Fibroblast of pulmonary artery (primary cell): ENCODE data around the gene CORO2B.
"Not testable (repeated sequence)": the region's sequence is repeated elsewhere in the genome, so short reads cannot be mapped to it uniquely, and the experiment has no call there.

Source experiments
- DNase-seq: peaks from one replicate; pipeline ENCODE4 v3.0.0-alpha.2; 2010; ENCODE audit warnings: low read depth
- H3K4me3 ChIP-seq: replicated peaks from 2 replicates; pipeline ENCODE4 v1.5.1; 2011; ENCODE audit warnings: low read depth, mild to moderate bottlenecking, control low read depth, low read length, moderate library complexity
- TF ChIP-seq, protein P1 (sequence below): IDR thresholded peaks from 2 replicates; pipeline ENCODE4 v1.5.1; 2011; ENCODE audit warnings: mild to moderate bottlenecking, control low read depth, low read length, inconsistent platforms; ENCODE audit errors: missing control alignments

The CORO2B gene

DNA sequence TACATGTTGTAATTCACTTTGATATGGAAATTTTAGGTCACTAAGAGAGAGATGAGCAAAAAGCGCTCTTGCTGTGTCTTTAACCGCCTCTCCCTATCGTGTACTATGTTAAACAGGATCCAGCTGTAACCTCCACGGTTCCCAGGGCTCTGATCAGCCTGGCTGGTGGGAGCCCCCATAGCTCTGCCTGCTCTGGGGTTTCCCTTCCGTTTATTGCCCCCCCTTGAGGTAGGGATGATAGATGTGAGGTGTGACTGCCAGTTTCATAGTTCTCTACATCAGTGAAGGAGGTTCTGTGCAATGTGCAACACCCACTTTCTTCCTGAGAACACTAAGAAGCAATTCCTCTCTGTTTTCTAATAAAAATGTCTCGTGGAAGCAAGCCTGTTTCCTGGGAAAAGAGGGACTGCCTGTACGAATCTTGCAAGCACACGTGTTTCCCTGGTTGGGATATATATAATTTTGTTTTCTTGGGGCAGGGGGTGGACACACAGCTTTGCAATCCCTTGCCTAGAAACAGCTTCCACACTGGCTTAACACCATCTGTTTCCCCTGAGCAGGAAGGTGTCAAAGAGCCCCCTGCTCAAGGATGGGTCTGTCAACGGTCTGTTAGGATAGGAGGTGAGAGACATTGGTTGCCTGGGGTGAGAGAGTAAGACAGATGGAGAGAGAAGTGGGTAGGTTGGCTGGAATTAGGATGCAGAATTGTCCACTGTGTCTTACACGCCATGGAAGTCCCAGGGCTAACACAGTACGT, 23.8 kb downstream of the CORO2B start:
- no peak overlapping the region for H3K4me3 ChIP-seq
- TF ChIP-seq, protein P1, sequence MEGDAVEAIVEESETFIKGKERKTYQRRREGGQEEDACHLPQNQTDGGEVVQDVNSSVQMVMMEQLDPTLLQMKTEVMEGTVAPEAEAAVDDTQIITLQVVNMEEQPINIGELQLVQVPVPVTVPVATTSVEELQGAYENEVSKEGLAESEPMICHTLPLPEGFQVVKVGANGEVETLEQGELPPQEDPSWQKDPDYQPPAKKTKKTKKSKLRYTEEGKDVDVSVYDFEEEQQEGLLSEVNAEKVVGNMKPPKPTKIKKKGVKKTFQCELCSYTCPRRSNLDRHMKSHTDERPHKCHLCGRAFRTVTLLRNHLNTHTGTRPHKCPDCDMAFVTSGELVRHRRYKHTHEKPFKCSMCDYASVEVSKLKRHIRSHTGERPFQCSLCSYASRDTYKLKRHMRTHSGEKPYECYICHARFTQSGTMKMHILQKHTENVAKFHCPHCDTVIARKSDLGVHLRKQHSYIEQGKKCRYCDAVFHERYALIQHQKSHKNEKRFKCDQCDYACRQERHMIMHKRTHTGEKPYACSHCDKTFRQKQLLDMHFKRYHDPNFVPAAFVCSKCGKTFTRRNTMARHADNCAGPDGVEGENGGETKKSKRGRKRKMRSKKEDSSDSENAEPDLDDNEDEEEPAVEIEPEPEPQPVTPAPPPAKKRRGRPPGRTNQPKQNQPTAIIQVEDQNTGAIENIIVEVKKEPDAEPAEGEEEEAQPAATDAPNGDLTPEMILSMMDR = no peak
- no peak for DNase-seq

DNA sequence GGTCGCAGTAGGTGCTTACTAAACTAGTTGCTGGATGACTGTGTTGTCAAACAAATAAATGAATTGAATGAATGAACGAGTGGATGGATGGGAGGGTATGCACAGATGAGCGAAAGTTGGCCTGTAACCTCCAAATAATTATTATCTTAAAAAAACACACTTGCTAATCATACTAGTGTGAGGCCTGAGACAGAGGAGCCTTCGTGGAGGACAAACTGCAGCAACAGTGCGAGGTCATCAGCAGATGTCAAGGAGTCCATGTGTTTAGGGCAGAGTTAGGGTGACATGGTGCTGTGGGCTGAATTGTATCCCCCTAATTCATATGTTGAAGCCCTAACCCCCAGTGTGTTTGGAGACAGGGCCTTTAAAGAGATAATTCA, 24.4 kb downstream of the CORO2B start:
- TF ChIP-seq, protein P1 = no peak
- no peak for DNase-seq

DNA sequence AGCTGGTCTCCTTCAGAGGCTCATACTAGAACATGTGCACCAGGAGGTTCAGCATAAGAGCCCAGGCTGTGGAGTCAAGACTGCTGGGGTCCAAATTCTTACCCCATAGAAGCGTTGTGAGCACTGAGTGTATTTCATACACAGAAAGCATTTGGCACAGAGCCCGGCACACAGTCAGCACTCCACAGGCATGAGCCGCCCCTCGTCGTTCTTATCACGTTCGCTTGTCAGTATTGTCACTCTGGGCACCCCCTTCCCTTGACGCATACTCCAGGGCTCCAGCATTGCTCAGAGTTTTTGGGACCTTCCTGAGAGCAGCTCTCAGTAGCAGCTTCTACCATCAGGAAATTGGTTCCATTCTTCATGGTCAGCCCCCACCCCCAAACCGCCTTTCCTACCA, 25.2 kb downstream of the CORO2B start:
- no peak overlapping the region for H3K4me3 ChIP-seq
- TF ChIP-seq, protein P1 = no peak
- DNase-seq = peak; percentile 52

More for the DNA sequence above, 24.4 kb downstream of the CORO2B start:
- no peak overlapping the region for H3K4me3 ChIP-seq

DNA sequence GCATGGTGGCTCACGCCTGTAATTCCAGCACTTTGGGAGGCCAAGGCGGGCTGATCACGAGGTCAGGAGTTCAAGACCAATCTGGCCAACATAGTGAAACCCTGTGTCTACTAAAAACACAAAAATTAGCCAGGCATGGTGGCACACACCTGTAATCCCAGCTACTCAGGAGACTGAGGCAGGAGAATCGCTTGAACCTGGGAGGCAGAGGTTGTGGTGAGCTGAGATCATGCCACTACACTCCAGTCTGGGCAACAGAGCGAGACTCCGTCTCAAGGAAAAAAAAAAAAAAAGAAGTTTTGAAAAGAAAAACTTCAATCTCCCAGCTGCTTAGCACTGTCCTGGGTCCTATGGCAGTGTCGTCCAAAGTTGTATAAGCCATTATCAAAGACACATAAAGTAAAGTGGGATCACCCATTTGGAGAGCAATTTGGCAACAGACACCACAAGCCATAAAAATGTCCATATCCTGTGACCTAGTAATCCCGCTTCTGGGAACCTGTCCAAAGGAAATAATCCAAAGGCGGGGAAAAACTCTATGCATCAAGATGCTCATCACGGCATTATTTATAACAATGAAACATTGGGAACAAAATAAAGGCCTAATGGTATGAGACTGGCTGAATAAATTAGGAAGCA, 26.2 kb downstream of the CORO2B start:
- peak; percentile 83 for DNase-seq
- not testable (repeated sequence) for H3K4me3 ChIP-seq

DNA sequence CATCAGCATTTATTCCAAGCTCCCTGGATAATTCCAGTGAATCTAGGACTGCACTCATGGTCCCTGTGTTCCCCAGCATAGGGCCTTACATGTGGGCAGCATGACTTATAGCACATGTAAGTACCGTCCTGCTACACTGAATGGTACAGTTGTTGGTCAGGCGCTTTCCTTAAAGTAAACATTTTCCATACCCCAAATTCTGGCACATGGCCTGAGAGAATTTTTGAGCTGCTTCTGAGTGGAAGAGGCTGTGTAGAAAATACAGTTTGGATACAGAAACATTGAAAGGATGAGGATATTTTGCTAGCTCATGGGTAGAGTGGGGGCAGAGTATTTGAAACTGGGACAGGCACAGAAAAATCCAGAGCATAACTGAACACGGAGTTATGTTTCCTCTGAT, 27.6 kb downstream of the CORO2B start:
- TF ChIP-seq, protein P1 = no peak
- H3K4me3 ChIP-seq = no peak overlapping the region
- DNase-seq = no peak

DNA sequence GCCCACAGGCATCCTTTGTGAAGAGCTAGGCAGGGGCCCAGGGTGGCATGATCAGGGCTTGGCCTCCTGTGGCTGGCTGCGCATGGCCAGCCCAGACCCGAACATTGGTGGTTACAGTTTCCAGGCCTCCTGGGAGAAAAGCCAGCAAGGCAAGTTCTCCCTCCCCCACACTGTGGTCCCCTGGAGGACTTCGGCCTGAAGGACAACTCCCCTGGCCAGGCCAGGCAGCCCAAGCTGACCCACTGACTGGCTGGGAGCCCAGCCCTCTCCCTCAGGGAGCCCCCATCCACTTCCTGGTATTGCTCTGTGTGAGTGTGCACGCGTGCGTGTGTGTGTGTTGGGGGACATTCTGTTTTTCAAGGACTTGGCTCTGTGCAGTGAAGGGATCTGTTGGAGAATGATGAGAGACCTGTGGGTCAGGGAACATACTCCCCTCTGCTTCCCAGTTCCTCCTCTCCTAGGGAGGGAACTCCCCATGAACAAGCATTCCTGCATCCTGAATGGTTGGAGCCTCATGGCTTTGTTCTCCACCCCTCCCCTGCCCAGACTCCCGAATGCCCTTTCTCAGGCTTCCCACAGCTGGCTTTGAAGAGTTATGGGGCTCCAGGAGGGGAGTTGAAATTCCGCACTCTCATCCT, 29.5 kb downstream of the CORO2B start:
- TF ChIP-seq, protein P1 = no peak
- no peak overlapping the region for H3K4me3 ChIP-seq
- DNase-seq = peak; percentile 95

DNA sequence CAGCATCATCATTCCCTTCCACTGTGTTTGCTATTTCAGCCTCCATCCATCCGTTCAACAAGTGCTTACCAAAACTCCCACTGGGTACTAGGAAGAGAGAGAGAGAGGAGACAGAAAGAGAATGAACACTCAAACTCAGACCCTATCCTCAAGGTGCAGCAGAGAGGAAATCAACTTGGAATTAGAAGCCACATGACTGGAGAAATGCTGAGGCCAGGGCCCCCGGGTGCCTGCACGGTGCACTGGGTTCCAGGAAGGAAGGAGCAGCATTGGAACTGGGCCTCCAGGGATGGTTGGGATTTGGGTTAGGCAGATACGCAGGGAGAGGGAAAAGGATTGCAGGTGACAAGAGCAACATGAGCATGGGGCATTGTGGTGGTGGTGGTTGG, 30.0 kb downstream of the CORO2B start:
- no peak for DNase-seq
- H3K4me3 ChIP-seq = no peak overlapping the region
- TF ChIP-seq, protein P1 = no peak
